Neutrophil (primary cell): ENCODE measurements around the gene ADRB1.

Experiments
- H3K27ac ChIP-seq: fragments of 200-600 bp; sonication (generic); 2 replicates; pipeline ENCODE4 v1.5.1; 2016; ENCODE audit warnings: mild to moderate bottlenecking, moderate library complexity
- H3K27me3 ChIP-seq: fragments of 200-600 bp; sonication (generic); 2 replicates; pipeline ENCODE4 v1.6.0; 2016; ENCODE audit warnings: mild to moderate bottlenecking
- H3K36me3 ChIP-seq: fragments of 200-600 bp; sonication (generic); 2 replicates; pipeline ENCODE4 v1.5.1; 2017
- H3K4me1 ChIP-seq, 2 experiments: fragments of 200-600 bp in 1 of 2; sonication (generic) in 1 of 2; 1 replicate in 1 of 2; 2 replicates in 1 of 2; pipeline versions ENCODE4 v1.5.1 to v1.6.1; 2013 to 2016; ENCODE audit warnings: low read depth in 1 of 2, low read length in 1 of 2, mild to moderate bottlenecking in 1 of 2, moderate library complexity in 1 of 2; ENCODE audit not compliant: control insufficient read depth in 1 of 2, insufficient read depth in 1 of 2
- H3K4me3 ChIP-seq, 2 experiments: fragments of 200-600 bp in 1 of 2; sonication (generic) in 1 of 2; 1 replicate in 1 of 2; 2 replicates in 1 of 2; pipeline ENCODE4 v1.5.1; 2013 to 2016; ENCODE audit warnings: low read depth in 1 of 2, low read length in 1 of 2, mild to moderate bottlenecking in 1 of 2, moderate library complexity in 1 of 2
- H3K9me3 ChIP-seq: fragments of 200-600 bp; sonication (generic); 2 replicates; pipeline ENCODE4 v1.5.1; 2016
- TF ChIP-seq, protein P1 (sequence below): fragments of 200-600 bp; sonication (generic); IDR thresholded peaks from 2 replicates; pipeline ENCODE4 v1.5.1; 2016; ENCODE audit warnings: antibody characterized with exemption

ADRB1 gene

DNA sequence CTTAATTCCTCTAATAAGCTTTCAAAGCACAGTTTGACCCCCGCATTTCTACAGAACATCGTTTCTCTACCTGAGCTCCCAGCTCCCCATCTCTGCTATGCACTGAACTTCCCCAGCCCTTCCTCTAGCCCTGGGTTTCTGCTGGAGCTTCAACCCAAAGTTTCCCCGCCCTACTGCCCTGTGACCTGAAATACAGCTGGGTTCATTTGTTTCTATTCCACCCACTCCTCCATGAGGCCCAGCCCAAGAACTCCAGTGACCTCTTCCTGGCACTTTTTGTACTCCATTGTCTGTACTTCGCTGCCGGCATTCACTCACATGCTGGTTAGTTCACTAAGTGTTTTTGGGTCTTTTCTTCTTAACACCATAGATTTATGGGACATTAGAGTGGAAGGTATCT lies 35.8 kb downstream of the ADRB1 start:
- peaks cover 3% of the 10 kb centered on the region for H3K27me3 ChIP-seq
- H3K4me3 ChIP-seq, result no peak overlapping the region
- no peaks in the 10 kb centered on the region for H3K9me3 ChIP-seq
- no peaks in the 10 kb centered on the region for H3K4me1 ChIP-seq
- no peak overlapping the region for H3K27ac ChIP-seq
- H3K36me3 ChIP-seq, result no peaks in the 10 kb centered on the region
- TF ChIP-seq, protein P1, sequence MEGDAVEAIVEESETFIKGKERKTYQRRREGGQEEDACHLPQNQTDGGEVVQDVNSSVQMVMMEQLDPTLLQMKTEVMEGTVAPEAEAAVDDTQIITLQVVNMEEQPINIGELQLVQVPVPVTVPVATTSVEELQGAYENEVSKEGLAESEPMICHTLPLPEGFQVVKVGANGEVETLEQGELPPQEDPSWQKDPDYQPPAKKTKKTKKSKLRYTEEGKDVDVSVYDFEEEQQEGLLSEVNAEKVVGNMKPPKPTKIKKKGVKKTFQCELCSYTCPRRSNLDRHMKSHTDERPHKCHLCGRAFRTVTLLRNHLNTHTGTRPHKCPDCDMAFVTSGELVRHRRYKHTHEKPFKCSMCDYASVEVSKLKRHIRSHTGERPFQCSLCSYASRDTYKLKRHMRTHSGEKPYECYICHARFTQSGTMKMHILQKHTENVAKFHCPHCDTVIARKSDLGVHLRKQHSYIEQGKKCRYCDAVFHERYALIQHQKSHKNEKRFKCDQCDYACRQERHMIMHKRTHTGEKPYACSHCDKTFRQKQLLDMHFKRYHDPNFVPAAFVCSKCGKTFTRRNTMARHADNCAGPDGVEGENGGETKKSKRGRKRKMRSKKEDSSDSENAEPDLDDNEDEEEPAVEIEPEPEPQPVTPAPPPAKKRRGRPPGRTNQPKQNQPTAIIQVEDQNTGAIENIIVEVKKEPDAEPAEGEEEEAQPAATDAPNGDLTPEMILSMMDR, result no peak

DNA sequence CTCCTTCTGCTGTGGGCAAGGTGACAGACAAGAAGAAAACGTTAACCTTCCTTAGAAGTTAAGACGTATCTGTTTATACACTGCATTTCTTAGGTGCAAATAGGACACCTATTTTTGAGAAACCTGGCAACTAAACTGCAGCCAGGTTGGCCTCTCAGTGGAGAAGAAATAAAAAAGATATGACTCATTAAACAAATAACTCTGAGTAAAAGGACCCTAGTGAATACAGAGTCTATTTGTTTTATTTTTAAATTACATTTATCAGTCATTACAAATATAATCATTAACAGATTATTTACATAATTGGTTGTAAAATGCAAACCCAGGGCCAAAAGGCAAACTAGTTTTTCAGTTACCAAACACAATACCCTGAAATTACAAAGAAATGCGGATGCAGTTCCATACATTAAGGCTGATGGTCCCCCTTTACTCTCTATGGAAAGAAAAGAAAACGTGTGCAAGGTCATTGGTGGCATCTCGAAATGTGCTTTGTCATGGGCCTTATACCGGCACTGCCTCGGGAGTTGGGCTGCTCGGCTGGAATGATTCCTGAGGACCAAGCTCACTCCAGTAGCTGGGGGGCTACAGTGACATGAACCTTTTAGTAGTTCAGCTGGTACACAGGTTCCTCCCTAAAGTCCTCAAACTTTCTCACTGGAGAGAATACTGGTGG lies 38.4 kb downstream of the ADRB1 start:
- Histone ChIP-seq H3K4me1 (no peaks in the 10 kb centered on the region), H3K27me3 (no peaks in the 10 kb centered on the region), H3K9me3 (no peaks in the 10 kb centered on the region), H3K27ac (no peak overlapping the region), H3K36me3 (no peaks in the 10 kb centered on the region), H3K4me3 (no peak overlapping the region)
- TF ChIP-seq, protein P1, result no peak

DNA sequence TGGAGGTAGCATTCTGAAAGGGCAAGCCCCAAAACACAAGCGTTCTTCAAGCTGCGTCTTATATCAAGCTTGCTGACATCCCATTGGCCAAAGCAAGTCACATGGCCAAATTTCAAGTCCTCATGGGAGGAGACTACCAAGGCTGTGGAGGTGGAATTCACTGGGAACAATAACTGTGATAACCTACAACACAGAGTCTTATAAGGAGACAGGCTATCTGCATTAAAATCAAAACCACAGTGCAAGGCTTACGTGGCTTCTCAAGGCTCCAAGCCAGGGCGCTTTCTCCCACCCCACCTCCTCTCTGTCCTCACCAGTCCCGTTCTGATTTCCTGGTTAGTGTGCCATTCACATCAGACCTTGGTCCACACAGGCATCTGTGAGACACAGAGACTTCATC lies 39.4 kb downstream of the ADRB1 start:
- Histone ChIP-seq H3K9me3 (no peaks in the 10 kb centered on the region), H3K27me3 (no peaks in the 10 kb centered on the region), H3K4me1 (no peaks in the 10 kb centered on the region), H3K36me3 (no peaks in the 10 kb centered on the region), H3K27ac (no peak overlapping the region), H3K4me3 (no peak overlapping the region)
- TF ChIP-seq, protein P1, result no peak

DNA sequence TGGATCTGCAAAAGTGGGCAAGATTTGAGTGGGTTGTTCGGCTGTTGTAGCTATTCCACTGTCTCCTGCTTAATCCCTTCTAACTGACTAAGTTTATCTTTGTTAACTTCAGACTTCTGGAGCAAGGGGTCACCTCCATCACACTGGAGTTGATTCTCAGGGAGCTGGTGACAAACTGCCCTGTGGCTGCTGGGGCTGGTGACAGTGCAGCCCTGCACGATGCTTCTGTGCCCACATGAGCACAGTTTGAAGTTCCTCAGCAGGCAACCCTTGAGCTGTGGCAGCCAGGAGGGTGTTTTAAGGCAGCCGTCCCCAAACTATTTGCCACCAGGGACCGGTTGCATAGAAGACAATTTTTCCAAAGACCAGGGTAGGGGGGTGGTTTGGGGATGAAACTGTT lies 40.5 kb downstream of the ADRB1 start:
- no peak overlapping the region for H3K27ac ChIP-seq
- H3K4me3 ChIP-seq, result no peak overlapping the region
- no peaks in the 10 kb centered on the region for H3K27me3 ChIP-seq
- no peaks in the 10 kb centered on the region for H3K36me3 ChIP-seq
- TF ChIP-seq, protein P1, result no peak
- H3K9me3 ChIP-seq, result no peaks in the 10 kb centered on the region
- H3K4me1 ChIP-seq, result no peaks in the 10 kb centered on the region

DNA sequence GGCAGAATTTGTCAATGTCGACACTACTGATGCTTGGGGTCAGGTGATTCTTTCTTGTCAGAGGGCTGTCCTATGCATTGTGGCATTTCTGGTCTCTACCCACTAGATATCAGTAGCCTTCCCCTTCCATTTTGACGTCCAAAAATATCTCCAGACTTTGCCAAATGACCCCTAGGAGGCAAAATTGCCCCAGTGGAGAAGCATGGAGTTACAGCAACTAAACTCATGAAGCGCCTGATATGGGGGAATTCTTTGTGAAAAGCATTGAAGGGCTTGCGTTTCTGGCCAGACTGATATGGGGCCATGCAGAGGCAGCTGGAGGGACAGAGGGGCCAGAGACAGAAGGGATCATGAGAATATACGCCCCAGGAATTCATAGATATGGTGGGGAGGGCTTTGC lies 43.6 kb downstream of the ADRB1 start:
- TF ChIP-seq, protein P1, result no peak

More for the DNA sequence above, 43.6 kb downstream of the ADRB1 start:
- Histone ChIP-seq H3K27ac (no peak overlapping the region), H3K4me1 (no peaks in the 10 kb centered on the region), H3K36me3 (no peaks in the 10 kb centered on the region), H3K27me3 (no peaks in the 10 kb centered on the region), H3K4me3 (no peak overlapping the region), H3K9me3 (no peaks in the 10 kb centered on the region)
